Epithelial cell of prostate (primary cell): Measurements from ENCODE around the gene TEPSIN.

Source experiments
- DNase-seq: peaks from one replicate; pipeline ENCODE4 v3.0.0-alpha.2; 2011; ENCODE audit warnings: low read depth, low spot score
- H3K27ac ChIP-seq: fragments of 450-650 bp; 2 replicates; pipeline ENCODE4 v1.5.1; 2017; ENCODE audit warnings: mild to moderate bottlenecking

TEPSIN gene

GRCh38 chr17:81272616-81273015 lies 33.8 kb upstream of the TEPSIN start:
- DNase-seq: no peak
- no peak overlapping the region for H3K27ac ChIP-seq

- DNase-seq: no peak
- no peak overlapping the region for H3K27ac ChIP-seq
Measured at GRCh38 chr17:81271226-81271625, 32.4 kb upstream of the TEPSIN start.

- no peak for DNase-seq
Measured at GRCh38 chr17:81270279-81270678, 31.4 kb upstream of the TEPSIN start.

GRCh38 chr17:81267390-81268067 lies 28.7 kb upstream of the TEPSIN start:
- DNase-seq: no peak
- no peak overlapping the region for H3K27ac ChIP-seq

More at GRCh38 chr17:81270279-81270678, 31.4 kb upstream of the TEPSIN start:
- no peak overlapping the region for H3K27ac ChIP-seq

- no peak overlapping the region for H3K27ac ChIP-seq
- no peak for DNase-seq
Measured at GRCh38 chr17:81265576-81265975, 26.7 kb upstream of the TEPSIN start.

- DNase-seq: no peak
- H3K27ac ChIP-seq: no peak overlapping the region
Measured at GRCh38 chr17:81264640-81265039, 25.8 kb upstream of the TEPSIN start.

GRCh38 chr17:81263371-81264181 lies 24.7 kb upstream of the TEPSIN start:
- DNase-seq: no peak
- no peak overlapping the region for H3K27ac ChIP-seq

- no peak overlapping the region for H3K27ac ChIP-seq
- no peak for DNase-seq
Measured at GRCh38 chr17:81261582-81262336, 22.9 kb upstream of the TEPSIN start.

- H3K27ac ChIP-seq: no peak overlapping the region
- no peak for DNase-seq
Measured at GRCh38 chr17:81261096-81261495, 22.2 kb upstream of the TEPSIN start.

- H3K27ac ChIP-seq: no peak overlapping the region
- DNase-seq: no peak
Measured at GRCh38 chr17:81260641-81261040, 21.8 kb upstream of the TEPSIN start.

GRCh38 chr17:81260171-81260570 lies 21.3 kb upstream of the TEPSIN start:
- DNase-seq: no peak
- no peak overlapping the region for H3K27ac ChIP-seq

- no peak overlapping the region for H3K27ac ChIP-seq
Measured at GRCh38 chr17:81259058-81259605, 20.3 kb upstream of the TEPSIN start.

GRCh38 chr17:81258292-81258691 lies 19.4 kb upstream of the TEPSIN start:
- no peak for DNase-seq
- no peak overlapping the region for H3K27ac ChIP-seq

More at GRCh38 chr17:81259058-81259605, 20.3 kb upstream of the TEPSIN start:
- DNase-seq: no peak

GRCh38 chr17:81257533-81257932 lies 18.7 kb upstream of the TEPSIN start:
- H3K27ac ChIP-seq: no peak overlapping the region
- DNase-seq: no peak

GRCh38 chr17:81256616-81257015 lies 17.8 kb upstream of the TEPSIN start:
- DNase-seq: no peak
- no peak overlapping the region for H3K27ac ChIP-seq

GRCh38 chr17:81254955-81255717 lies 16.3 kb upstream of the TEPSIN start:
- peak; percentile 12 for DNase-seq

GRCh38 chr17:81253358-81254131 lies 14.7 kb upstream of the TEPSIN start:
- no peak for DNase-seq
- H3K27ac ChIP-seq: no peak overlapping the region

More at GRCh38 chr17:81254955-81255717, 16.3 kb upstream of the TEPSIN start:
- no peak overlapping the region for H3K27ac ChIP-seq

GRCh38 chr17:81252987-81253329 lies 14.1 kb upstream of the TEPSIN start:
- DNase-seq: no peak

GRCh38 chr17:81252326-81252986 lies 13.6 kb upstream of the TEPSIN start:
- H3K27ac ChIP-seq: no peak overlapping the region
- DNase-seq: no peak

More at GRCh38 chr17:81252987-81253329, 14.1 kb upstream of the TEPSIN start:
- H3K27ac ChIP-seq: no peak overlapping the region
